GM12892 (cell line): ENCODE data around the gene ENOX1.

Experiments used
- POLR2A ChIP-seq: IDR thresholded peaks from 2 replicates; pipeline ENCODE4 v1.6.1; 2011; ENCODE audit warnings: low read depth, low read length, control low read depth
- POLR2AphosphoS5 ChIP-seq: IDR thresholded peaks from 2 replicates; pipeline ENCODE4 v1.6.1; 2011; ENCODE audit warnings: low read depth, low read length, control low read depth

DNA sequence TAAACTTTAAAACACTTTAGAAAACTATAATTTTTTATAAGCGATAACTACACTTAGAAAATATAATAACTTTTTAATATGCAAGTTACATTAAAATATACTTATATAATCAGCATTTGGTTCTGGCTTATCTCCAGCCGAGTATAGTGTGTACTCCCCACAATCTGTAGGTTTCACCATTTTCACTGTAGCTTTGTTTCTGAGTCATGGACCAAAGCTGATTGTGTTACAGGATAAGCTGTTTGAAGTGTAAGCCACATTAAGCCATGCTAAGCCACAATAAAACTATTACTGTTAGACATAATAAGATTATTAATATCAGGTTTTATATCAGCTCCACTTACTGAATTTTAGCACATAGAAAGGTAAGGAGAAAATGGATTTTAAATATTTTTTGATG lies 48.9 kb upstream of the ENOX1 start:
- TF ChIP-seq POLR2AphosphoS5: no peak
- TF ChIP-seq POLR2A: no peak
